C4-2B (cell line): ENCODE data around the gene PAXX.

Source experiments
- CTCF ChIP-seq: fragments of 450-650 bp; conservative IDR thresholded peaks from 2 replicates; pipeline ENCODE4 v1.5.1; 2017; ENCODE audit warnings: mild to moderate bottlenecking
- ZFX ChIP-seq: fragments of 450-650 bp; IDR thresholded peaks from 2 replicates; pipeline ENCODE4 v1.6.1; 2017

- TF ChIP-seq CTCF (no peak), ZFX (no peak)
These were observed 10.4 kb downstream of the PAXX start for GRCh38 chr9:137002646-137003041.
